ENCODE results near the gene SGSM2.

- TF ChIP-seq EZH2 (IDR thresholded peaks at IDR 0.05) (no peak), POLR2AphosphoS5 (IDR thresholded peaks at IDR 0.05; ENCODE audit: borderline replicate concordance, low read depth, low read length) (no peak)
These were observed 985 bp downstream of the SGSM2 start for GRCh38 chr17:2338315-2338657.
